Upper lobe of left lung (tissue), 6 donors: ENCODE data around the gene TRPC4. TPM values are rescaled to one million over a fixed set of nuclear protein-coding genes. Genes with fewer than 3 reads are reported as not detected.

Experiments used
- ATAC-seq, 2 donors: fragments of 200-7000 bp; cut with Tn5 transposase; one replicate each; pipeline ENCODE4 v1.9.1; 2022; ENCODE audit warnings: mild to moderate bottlenecking in 2 of 2, moderate library complexity in 2 of 2; ENCODE audit not compliant: low FRiP score in 2 of 2
- DNase-seq, 2 donors: peaks; one replicate each; pipeline ENCODE4 v3.0.0-alpha.2; 2019 to 2020
- H3K27ac ChIP-seq, 4 donors: fragments of 200-600 bp; sonication (generic); one replicate each; pipeline ENCODE4 v1.5.1; 2016 to 2019
- H3K27me3 ChIP-seq, 4 donors: fragments of 200-600 bp; sonication (generic); one replicate each; pipeline ENCODE4 v1.5.1; 2017 to 2019
- H3K36me3 ChIP-seq, 4 donors: fragments of 200-600 bp; sonication (generic); one replicate each; pipeline ENCODE4 v1.5.1; 2016 to 2019
- H3K4me1 ChIP-seq, 4 donors: fragments of 200-600 bp; sonication (generic); one replicate each; pipeline ENCODE4 v1.5.1; 2018 to 2019
- H3K4me3 ChIP-seq, 4 donors: fragments of 200-600 bp; sonication (generic); one replicate each; pipeline ENCODE4 v1.5.1; 2017 to 2019; ENCODE audit warnings: mild to moderate bottlenecking in 2 of 4, moderate library complexity in 1 of 4
- H3K9me3 ChIP-seq, 4 donors: fragments of 200-600 bp; sonication (generic); one replicate each; pipeline ENCODE4 v1.5.1; 2018 to 2019
- EP300 ChIP-seq, 4 donors: sonication (generic); formaldehyde crosslinking; IDR thresholded peaks; one replicate each; pipeline ENCODE4 v1.5.1; 2017; ENCODE audit warnings: antibody characterized with exemption in 4 of 4, control low read depth in 2 of 4
- POLR2A ChIP-seq, 4 donors: fragments of 450-650 bp; IDR thresholded peaks; one replicate each; pipeline ENCODE4 v1.5.1; 2016 to 2017; ENCODE audit warnings: antibody characterized with exemption in 4 of 4, mild to moderate bottlenecking in 2 of 4
- POLR2AphosphoS5 ChIP-seq, 2 donors: sonication (generic); formaldehyde crosslinking; IDR thresholded peaks; one replicate each; pipeline ENCODE4 v1.5.1; 2017; ENCODE audit warnings: antibody characterized with exemption in 2 of 2
- WGBS, 2 donors: methylation state at CpG; one replicate each; pipeline ENCODE4 v1.1.5; 2017 to 2018; 5-methylcytosine and 5-hydroxymethylcytosine counted together
- total RNA-seq, 6 donors: library from RNA; depleted of rRNA in 4 of 6; stranded (reverse); fragments of >200 nt in 4 of 6; gene quantifications; one replicate each; pipeline versions ENCODE4 v1.1.0 to v1.2.1, GENCODE V29; 2016 to 2021
- TF ChIP-seq, protein P1 (sequence below), 6 experiments: fragments of 450-650 bp in 4 of 6; fragments of 200-600 bp in 2 of 6; sonication (generic) in 2 of 6; IDR thresholded peaks; one replicate each; pipeline ENCODE4 v1.5.1; 2016 to 2019; ENCODE audit warnings: antibody characterized with exemption in 6 of 6
- donor health status: DM: no; HTN: no; CAD: no; lungs with moderate emphysema.
- donor health status: DM: no; HTN: yes; CAD: no; lungs with severe emphysema.

The TRPC4 gene
- total RNA-seq, 6 donors from 2014 or later: 0.39 to 6.3 (median 1.8) TPM

- Histone ChIP-seq H3K27ac (no peak overlapping the region), H3K36me3 (no peaks in the 10 kb centered on the region), H3K27me3 (no peaks in the 10 kb centered on the region), H3K9me3 (no peaks in the 10 kb centered on the region), H3K4me1 (no peaks in the 10 kb centered on the region), H3K4me3 (no peak overlapping the region)
- 85 to 86% methylated on average over 9 of the region's 9 CpGs for WGBS, 2 donors
- ATAC-seq: no peak
- no peak for DNase-seq
- TF ChIP-seq, protein P1, sequence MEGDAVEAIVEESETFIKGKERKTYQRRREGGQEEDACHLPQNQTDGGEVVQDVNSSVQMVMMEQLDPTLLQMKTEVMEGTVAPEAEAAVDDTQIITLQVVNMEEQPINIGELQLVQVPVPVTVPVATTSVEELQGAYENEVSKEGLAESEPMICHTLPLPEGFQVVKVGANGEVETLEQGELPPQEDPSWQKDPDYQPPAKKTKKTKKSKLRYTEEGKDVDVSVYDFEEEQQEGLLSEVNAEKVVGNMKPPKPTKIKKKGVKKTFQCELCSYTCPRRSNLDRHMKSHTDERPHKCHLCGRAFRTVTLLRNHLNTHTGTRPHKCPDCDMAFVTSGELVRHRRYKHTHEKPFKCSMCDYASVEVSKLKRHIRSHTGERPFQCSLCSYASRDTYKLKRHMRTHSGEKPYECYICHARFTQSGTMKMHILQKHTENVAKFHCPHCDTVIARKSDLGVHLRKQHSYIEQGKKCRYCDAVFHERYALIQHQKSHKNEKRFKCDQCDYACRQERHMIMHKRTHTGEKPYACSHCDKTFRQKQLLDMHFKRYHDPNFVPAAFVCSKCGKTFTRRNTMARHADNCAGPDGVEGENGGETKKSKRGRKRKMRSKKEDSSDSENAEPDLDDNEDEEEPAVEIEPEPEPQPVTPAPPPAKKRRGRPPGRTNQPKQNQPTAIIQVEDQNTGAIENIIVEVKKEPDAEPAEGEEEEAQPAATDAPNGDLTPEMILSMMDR (IDR thresholded peaks at IDR 0.05): no peak
- no peak for TF ChIP-seq EP300 (IDR thresholded peaks at IDR 0.05)
- TF ChIP-seq POLR2A (IDR thresholded peaks at IDR 0.05): no peak
- TF ChIP-seq POLR2AphosphoS5 (IDR thresholded peaks at IDR 0.05): no peak
These were observed 117.4 kb downstream of the TRPC4 start for GRCh38 chr13:37752146-37752545.

DNA sequence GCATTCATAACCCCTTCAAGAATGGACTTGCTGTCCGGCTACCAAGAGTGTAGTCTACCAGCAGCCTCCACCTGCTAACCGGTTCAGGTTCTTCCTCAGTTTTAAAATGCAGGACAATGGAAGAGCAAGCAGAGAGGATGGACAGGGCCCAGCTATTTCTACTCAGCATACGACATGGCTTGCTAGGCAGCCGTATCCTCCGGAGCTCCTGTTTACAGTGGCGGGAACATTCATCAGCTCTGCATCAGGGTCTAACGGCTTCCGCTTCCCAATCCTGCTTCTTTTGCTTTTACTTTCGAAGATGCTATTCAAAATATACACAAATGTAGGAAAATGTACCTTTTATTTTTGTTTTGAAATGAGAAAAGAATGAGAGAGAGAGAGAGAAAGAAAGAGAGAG, 118.5 kb downstream of the TRPC4 start:
- Histone ChIP-seq H3K4me1 (no peaks in the 10 kb centered on the region), H3K4me3 (no peak overlapping the region), H3K27ac (no peak overlapping the region), H3K27me3 (no peaks in the 10 kb centered on the region), H3K9me3 (no peaks in the 10 kb centered on the region), H3K36me3 (no peaks in the 10 kb centered on the region)
- DNase-seq: no peak
- ATAC-seq: no peak
- TF ChIP-seq POLR2AphosphoS5 (IDR thresholded peaks at IDR 0.05) (no peak), EP300 (IDR thresholded peaks at IDR 0.05) (no peak)
- 86 to 90% methylated on average over 9 of the region's 9 CpGs for WGBS, 2 donors

DNA sequence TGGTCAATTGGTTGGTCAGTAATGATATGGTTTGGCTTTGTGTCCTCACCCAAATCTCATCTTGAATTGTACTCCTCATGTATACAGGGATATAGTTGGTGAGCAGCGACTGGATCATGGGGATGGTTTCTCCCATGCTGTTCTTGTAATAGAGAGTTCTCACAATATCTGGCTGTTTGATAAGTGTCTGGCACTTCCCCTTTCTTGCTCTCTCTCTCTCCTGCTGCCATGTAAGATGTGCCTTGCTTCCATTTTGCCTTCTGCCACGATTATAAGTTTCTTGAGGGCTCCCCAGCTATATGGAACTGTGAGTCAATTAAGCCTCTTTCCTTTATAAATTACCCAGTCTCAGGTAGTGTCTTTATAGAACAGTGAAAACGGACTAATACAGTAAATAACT, 120.7 kb downstream of the TRPC4 start:
- 70 to 82% methylated on average over 3 of the region's 3 CpGs for WGBS, 2 donors
- Histone ChIP-seq H3K27me3 (no peaks in the 10 kb centered on the region), H3K4me1 (no peaks in the 10 kb centered on the region), H3K36me3 (no peaks in the 10 kb centered on the region), H3K4me3 (no peak overlapping the region), H3K9me3 (no peaks in the 10 kb centered on the region), H3K27ac (no peak overlapping the region)
- ATAC-seq: no peak
- TF ChIP-seq POLR2AphosphoS5 (IDR thresholded peaks at IDR 0.05) (no peak), POLR2A (IDR thresholded peaks at IDR 0.05) (no peak), EP300 (IDR thresholded peaks at IDR 0.05) (no peak)
- TF ChIP-seq, protein P1 (IDR thresholded peaks at IDR 0.05): no peak
- no peak for DNase-seq

GRCh38 chr13:37747071-37747612, 122.4 kb downstream of the TRPC4 start:
- DNase-seq: no peak
- Histone ChIP-seq H3K27me3 (no peaks in the 10 kb centered on the region), H3K4me3 (no peak overlapping the region), H3K36me3 (no peaks in the 10 kb centered on the region), H3K27ac (no peak overlapping the region), H3K9me3 (no peaks in the 10 kb centered on the region), H3K4me1 (no peaks in the 10 kb centered on the region)
- TF ChIP-seq POLR2AphosphoS5 (IDR thresholded peaks at IDR 0.05) (no peak), POLR2A (IDR thresholded peaks at IDR 0.05) (no peak), EP300 (IDR thresholded peaks at IDR 0.05) (no peak)
- TF ChIP-seq, protein P1 (IDR thresholded peaks at IDR 0.05): no peak
- no peak for ATAC-seq
- 56 to 62% methylated on average over 5 of the region's 5 CpGs for WGBS, 2 donors

DNA sequence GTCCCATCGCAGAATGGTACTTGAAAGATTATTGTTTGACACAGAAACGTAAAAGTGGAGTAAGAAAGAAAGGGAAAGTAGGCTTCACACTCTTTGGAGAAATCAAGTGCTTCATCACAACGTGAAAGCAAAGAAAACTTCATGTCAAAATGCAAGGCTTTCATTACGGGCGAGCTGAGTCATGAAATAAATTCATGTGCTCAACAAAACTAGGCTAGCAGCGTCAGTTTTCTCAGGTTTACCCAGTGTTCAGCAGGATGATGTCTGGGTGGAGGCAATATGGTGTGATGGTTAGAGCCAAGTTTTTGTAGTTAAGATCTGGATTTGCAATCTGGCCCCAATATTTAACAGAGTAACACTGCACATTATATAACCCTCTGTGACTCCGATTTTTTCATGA, 128.0 kb downstream of the TRPC4 start:
- Histone ChIP-seq H3K27me3 (no peaks in the 10 kb centered on the region), H3K4me1 (no peaks in the 10 kb centered on the region), H3K36me3 (no peaks in the 10 kb centered on the region), H3K27ac (no peak overlapping the region), H3K9me3 (no peaks in the 10 kb centered on the region), H3K4me3 (no peak overlapping the region)
- no peak for DNase-seq
- no peak for ATAC-seq
- WGBS, 2 donors: 64 to 65% methylated on average over 7 of the region's 7 CpGs
- TF ChIP-seq POLR2A (IDR thresholded peaks at IDR 0.05) (no peak), EP300 (IDR thresholded peaks at IDR 0.05) (no peak), POLR2AphosphoS5 (IDR thresholded peaks at IDR 0.05) (no peak)
- TF ChIP-seq, protein P1 (IDR thresholded peaks at IDR 0.05): no peak
